ENCODE data around the gene RNF144A.
"Not testable (repeated sequence)": the region's sequence is repeated elsewhere in the genome, so short reads cannot be mapped to it uniquely, and the experiment has no call there.

The RNF144A gene

GRCh38 chr2:6972067-6972710 lies 55.0 kb downstream of the RNF144A start:
- DNase-seq (ENCODE audit: low read depth) = no peak

- no peak for DNase-seq (ENCODE audit: low read depth)
These were observed 56.8 kb downstream of the RNF144A start for GRCh38 chr2:6973895-6974545.

- DNase-seq (ENCODE audit: low read depth) = no peak
These were observed 58.8 kb downstream of the RNF144A start for GRCh38 chr2:6975988-6976387.

DNA sequence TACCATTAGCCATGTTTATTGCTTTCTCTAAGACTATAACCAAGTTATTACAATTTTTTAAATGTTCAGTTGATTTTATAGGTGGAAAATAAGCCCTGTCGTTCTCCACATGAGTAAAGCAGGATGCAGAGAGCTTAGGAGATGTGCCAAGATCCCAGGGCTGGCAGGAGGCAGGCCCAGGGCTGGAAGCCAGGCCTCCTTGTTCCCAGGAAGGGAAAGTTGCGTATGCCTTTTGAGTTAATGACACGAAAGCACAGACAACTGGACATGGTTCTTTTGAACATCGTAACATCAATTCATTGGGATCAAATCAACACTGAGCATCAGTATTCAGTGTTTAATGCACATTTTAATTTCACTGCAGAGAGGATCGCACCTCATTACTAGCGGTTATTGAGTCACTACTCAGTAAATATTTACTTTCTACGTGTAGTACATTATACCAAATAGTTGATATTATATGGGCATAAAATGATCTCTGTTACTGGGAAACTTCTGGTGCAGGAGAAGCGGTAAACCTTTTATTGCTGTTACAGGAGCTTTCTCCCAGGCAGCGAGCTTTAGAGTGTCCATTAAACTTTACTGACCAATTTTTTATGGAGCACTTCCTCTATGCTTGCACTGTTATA lies 60.0 kb downstream of the RNF144A start:
- DNase-seq (ENCODE audit: low read depth) = no peak

- DNase-seq (ENCODE audit: low read depth) = no peak
These were observed 60.6 kb downstream of the RNF144A start for GRCh38 chr2:6977786-6978185.

GRCh38 chr2:6978991-6979390 lies 61.8 kb downstream of the RNF144A start:
- no peak for DNase-seq (ENCODE audit: low read depth)

DNA sequence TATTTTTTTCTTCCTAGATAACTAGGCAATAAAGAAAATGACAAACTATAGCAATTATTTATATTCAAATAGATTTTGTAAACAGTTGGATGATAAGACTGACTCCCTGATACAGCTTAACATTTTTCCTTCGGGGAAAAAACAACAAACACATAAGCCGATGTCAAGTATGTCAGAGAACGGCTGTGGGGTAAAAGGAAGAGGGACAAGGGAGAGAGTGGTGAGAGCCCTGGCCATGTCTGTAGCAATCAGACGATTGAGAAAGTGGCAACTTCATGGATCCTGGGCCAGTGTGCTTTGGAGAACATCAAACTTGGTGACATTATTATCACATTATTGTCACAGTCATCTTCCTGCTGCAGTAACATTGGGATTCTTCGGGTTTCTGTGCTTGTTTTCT lies 65.2 kb downstream of the RNF144A start:
- no peak for DNase-seq (ENCODE audit: low read depth)

GRCh38 chr2:6982934-6983589 lies 65.8 kb downstream of the RNF144A start:
- no peak for DNase-seq (ENCODE audit: low read depth)

DNA sequence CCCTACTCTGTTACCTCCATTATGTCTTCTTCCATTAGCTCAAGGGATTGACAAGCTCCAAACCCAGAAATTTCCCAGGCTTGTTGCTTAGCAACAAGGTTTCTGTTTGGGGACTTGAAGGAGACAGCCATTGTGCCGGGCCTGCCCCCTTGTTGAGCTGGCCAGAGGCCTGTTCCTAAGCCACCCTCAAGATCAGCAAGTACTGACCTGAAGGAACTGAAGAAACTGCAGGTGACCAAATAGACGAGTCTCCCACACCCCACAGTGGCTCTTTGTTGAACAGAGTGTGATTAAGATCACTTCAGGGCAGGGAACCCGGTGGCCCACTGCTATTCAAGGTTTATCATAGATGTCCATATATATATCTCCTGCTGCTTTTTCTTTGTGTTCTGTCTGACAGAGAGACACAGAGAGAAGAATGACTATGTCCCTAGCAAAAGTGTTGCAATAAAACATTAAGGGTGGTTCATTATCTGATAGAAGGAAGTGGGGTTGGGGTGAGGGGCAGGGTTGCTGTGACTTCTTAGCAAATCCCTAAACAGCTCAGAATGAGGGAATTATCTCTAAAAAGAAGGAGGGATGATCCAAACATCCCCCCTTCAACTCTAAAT lies 69.2 kb downstream of the RNF144A start:
- DNase-seq (ENCODE audit: low read depth) = no peak

GRCh38 chr2:6986912-6987361 lies 69.7 kb downstream of the RNF144A start:
- no peak for DNase-seq (ENCODE audit: low read depth)

- DNase-seq (ENCODE audit: low read depth) = no peak
These were observed 73.7 kb downstream of the RNF144A start for GRCh38 chr2:6990871-6991270.

- DNase-seq (ENCODE audit: low read depth) = no peak
These were observed 75.6 kb downstream of the RNF144A start for GRCh38 chr2:6992794-6993228.

- no peak for DNase-seq (ENCODE audit: low read depth)
These were observed 76.0 kb downstream of the RNF144A start for GRCh38 chr2:6993229-6993640.

- DNase-seq (ENCODE audit: low read depth) = no peak
These were observed 76.7 kb downstream of the RNF144A start for GRCh38 chr2:6993936-6994335.

DNA sequence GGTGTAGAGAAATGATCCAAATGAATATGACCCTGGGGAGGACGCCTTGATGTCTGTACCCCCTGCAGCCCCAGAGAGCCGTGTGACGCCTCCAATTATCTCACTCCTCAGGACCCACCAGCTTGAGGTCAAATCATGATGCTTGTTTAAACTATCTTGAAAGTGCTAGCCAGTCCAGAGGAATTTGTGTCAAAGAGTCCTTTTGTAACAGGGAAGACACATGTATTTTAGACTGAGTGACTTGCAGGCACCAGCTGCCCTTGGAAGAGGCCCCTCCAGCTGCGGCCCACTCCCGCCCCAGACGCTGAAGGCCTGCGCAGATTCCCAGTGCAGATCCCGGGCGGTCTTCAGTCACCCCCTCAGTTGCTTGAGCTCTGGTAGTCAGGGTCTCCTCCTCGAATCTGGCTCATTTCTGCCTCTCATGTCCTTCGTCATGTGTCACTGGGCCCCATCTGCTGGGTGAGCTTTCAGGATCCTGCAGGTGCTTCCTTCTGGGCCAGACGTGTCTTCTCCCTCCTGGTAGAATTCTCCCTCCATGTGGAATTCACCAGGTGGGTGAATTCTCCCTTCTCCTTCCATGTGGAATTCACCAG lies 77.4 kb downstream of the RNF144A start:
- DNase-seq (ENCODE audit: low read depth) = no peak

DNA sequence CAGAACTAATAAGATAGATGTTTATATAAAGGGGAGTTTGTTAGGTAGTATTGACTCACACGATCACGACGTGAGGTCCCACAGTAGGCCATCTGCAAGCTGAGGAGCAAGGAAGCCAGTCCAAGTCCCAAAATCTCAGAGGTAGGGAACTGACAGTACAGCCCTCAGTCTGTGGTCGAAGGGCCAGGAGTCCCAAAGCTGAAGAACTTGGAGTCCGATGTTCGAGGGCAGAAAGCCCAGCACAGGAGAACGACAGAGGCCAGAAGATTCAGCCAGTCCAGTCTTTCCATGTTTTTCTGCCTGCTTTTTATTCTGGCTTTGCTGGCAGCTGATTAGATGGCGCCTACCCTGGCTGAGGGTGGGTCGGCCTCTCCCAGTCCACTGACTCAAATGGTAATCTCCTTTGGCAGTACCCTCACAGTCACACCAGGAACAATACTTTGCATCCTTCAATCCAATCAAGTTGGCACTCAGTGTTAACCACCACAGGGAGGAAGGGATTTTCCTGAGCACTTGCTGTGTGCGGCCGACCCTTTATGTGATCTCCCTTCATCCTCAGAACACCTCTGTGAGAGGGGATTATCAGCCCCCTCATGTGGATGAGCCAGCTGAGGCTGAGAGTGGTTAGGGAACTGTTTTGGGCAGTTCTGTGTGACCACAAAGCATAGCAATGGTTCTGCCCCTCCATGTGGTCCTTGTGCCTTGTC lies 78.3 kb downstream of the RNF144A start:
- no peak for DNase-seq (ENCODE audit: low read depth)

DNA sequence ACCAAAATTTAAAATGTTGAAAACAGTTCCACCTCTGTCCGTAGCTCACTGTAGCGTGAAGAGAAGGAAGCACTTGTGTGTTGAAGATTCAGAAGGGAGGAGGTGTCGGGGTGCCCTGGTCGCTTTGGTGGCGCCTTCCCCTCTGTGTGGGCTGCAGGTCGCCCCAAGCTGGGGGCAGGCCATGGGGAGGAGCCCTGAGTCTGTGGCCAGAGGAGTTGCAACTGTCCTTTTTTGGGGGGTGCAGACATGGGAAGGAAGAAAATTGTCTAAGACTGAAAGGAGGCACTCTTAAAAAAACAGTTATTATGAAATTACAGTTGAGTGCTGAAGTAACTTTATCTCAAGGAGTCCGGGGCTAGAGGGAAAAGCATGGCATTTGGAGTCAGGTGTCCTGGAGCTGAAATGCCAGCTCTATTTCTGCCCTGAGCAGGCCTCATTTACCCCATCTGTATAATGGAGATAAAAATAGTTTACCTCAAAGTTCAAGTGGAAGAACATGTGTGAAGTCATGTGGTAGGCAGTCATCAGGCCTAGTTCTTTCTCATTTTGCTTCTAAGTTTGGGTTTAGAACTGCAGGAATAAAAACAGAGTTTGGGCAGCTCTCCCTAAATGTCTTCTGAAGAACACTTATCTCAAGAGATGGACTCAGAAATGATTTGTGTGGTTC lies 82.1 kb downstream of the RNF144A start:
- DNase-seq (ENCODE audit: low read depth) = no peak

DNA sequence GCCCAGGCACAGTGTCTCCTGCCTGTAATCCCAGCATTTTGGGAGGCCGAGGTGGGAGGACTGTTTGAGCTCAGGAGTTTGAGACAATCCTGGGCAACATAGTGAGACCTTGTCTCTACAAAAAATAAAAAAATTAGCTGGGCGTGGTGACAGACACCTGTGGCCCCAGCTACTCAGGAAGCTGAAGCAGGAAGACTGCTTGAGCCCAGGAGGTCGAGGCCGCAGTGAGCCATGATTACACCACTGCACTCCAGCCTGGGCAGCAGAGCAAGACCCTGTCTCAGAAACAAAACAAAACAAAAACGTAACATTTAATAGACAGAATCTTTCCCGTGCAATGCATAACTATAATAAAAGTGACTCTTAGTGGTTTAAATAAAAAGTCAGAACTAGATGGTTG lies 84.2 kb downstream of the RNF144A start:
- DNase-seq (ENCODE audit: low read depth) = not testable (repeated sequence)

DNA sequence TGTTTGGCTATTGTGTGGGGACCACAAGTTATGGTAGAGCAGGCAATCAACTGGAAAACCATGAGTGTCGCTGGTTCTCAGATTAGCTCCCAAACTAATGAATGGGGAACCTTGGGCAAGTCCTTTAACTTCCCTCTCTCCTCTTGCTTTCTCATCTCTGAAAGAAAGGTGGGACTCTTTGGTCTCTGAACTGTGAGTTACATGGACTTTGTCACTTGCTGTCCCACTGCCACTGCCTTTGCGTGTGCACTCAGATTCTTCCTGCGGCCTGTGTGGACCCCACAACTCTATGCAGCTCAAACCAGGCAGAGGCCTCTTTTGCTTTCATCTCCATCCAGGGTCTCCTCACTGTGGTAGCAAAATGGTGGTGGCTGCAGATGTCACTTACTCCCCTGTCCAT lies 86.7 kb downstream of the RNF144A start:
- no peak for DNase-seq (ENCODE audit: low read depth)

GRCh38 chr2:7004636-7005035 lies 87.4 kb downstream of the RNF144A start:
- no peak for DNase-seq (ENCODE audit: low read depth)

- DNase-seq (ENCODE audit: low read depth) = no peak
These were observed 90.3 kb downstream of the RNF144A start for GRCh38 chr2:7007488-7007845.
